Measurements from ENCODE around the gene ANAPC16.
"Not testable (repeated sequence)": the region's sequence is repeated elsewhere in the genome, so short reads cannot be mapped to it uniquely, and the experiment has no call there.

The ANAPC16 gene

GRCh38 chr10:72211381-72211780 is 4.4 kb upstream of the ANAPC16 start:
- H3K27me3 ChIP-seq (ENCODE audit: control insufficient read depth, insufficient read depth, low read length); H3K4me1 ChIP-seq (ENCODE audit: control insufficient read depth, insufficient read depth, low read length); H3K27ac ChIP-seq (ENCODE audit: low read depth, low read length); H3K9me3 ChIP-seq (ENCODE audit: control insufficient read depth, insufficient read depth, low read depth, low read length); H3K9ac ChIP-seq (ENCODE audit: low read length); H3K4me3 ChIP-seq (ENCODE audit: low read depth, low read length): not testable (repeated sequence)
- H3K36me3 ChIP-seq (ENCODE audit: control insufficient read depth, insufficient read depth, low read length) = peaks cover 40% of the 10 kb centered on the region

- not testable (repeated sequence) for H3K9ac ChIP-seq (ENCODE audit: low read length); H3K4me1 ChIP-seq (ENCODE audit: control insufficient read depth, insufficient read depth, low read length); H3K27ac ChIP-seq (ENCODE audit: low read depth, low read length); H3K27me3 ChIP-seq (ENCODE audit: control insufficient read depth, insufficient read depth, low read length); H3K4me3 ChIP-seq (ENCODE audit: low read depth, low read length); H3K9me3 ChIP-seq (ENCODE audit: control insufficient read depth, insufficient read depth, low read depth, low read length)
- H3K36me3 ChIP-seq (ENCODE audit: control insufficient read depth, insufficient read depth, low read length) = peaks cover 36% of the 10 kb centered on the region
These were observed 4.0 kb upstream of the ANAPC16 start for GRCh38 chr10:72211832-72212231.

GRCh38 chr10:72218325-72218724 is 2.5 kb downstream of the ANAPC16 start:
- Histone ChIP-seq H3K27me3 (ENCODE audit: control insufficient read depth, insufficient read depth, low read length) (no peaks in the 10 kb centered on the region), H3K9me3 (ENCODE audit: control insufficient read depth, insufficient read depth, low read depth, low read length) (no peaks in the 10 kb centered on the region), H3K9ac (ENCODE audit: low read length) (no peak overlapping the region), H3K4me3 (ENCODE audit: low read depth, low read length) (no peak overlapping the region), H3K4me1 (ENCODE audit: control insufficient read depth, insufficient read depth, low read length) (peaks cover 8% of the 10 kb centered on the region; the same call in 1 of the 2 replicates), H3K36me3 (ENCODE audit: control insufficient read depth, insufficient read depth, low read length) (peaks cover 12% of the 10 kb centered on the region), H3K27ac (ENCODE audit: low read depth, low read length) (no peak overlapping the region)

- H3K9ac ChIP-seq (ENCODE audit: low read length) = no peak overlapping the region
- H3K27me3 ChIP-seq (ENCODE audit: control insufficient read depth, insufficient read depth, low read length) = no peaks in the 10 kb centered on the region
- peaks cover 15% of the 10 kb centered on the region for H3K36me3 ChIP-seq (ENCODE audit: control insufficient read depth, insufficient read depth, low read length)
- peaks cover 8% of the 10 kb centered on the region; the same call in 1 of the 2 replicates for H3K4me1 ChIP-seq (ENCODE audit: control insufficient read depth, insufficient read depth, low read length)
- no peaks in the 10 kb centered on the region for H3K9me3 ChIP-seq (ENCODE audit: control insufficient read depth, insufficient read depth, low read depth, low read length)
- H3K27ac ChIP-seq (ENCODE audit: low read depth, low read length) = no peak overlapping the region
- H3K4me3 ChIP-seq (ENCODE audit: low read depth, low read length) = no peak overlapping the region
These were observed 2.9 kb downstream of the ANAPC16 start for GRCh38 chr10:72218726-72219125.

- Histone ChIP-seq H3K9me3 (ENCODE audit: control insufficient read depth, insufficient read depth, low read depth, low read length) (no peaks in the 10 kb centered on the region), H3K4me1 (ENCODE audit: control insufficient read depth, insufficient read depth, low read length) (peaks cover 8% of the 10 kb centered on the region; the same call in 1 of the 2 replicates), H3K27me3 (ENCODE audit: control insufficient read depth, insufficient read depth, low read length) (no peaks in the 10 kb centered on the region), H3K9ac (ENCODE audit: low read length) (no peak overlapping the region), H3K36me3 (ENCODE audit: control insufficient read depth, insufficient read depth, low read length) (peaks cover 20% of the 10 kb centered on the region), H3K4me3 (ENCODE audit: low read depth, low read length) (no peak overlapping the region), H3K27ac (ENCODE audit: low read depth, low read length) (no peak overlapping the region)
These were observed 3.5 kb downstream of the ANAPC16 start for GRCh38 chr10:72219235-72219814.

- Histone ChIP-seq H3K4me1 (ENCODE audit: control insufficient read depth, insufficient read depth, low read length) (peaks cover 5% of the 10 kb centered on the region; the same call in 1 of the 2 replicates), H3K9me3 (ENCODE audit: control insufficient read depth, insufficient read depth, low read depth, low read length) (no peaks in the 10 kb centered on the region), H3K27me3 (ENCODE audit: control insufficient read depth, insufficient read depth, low read length) (no peaks in the 10 kb centered on the region), H3K36me3 (ENCODE audit: control insufficient read depth, insufficient read depth, low read length) (peaks cover 25% of the 10 kb centered on the region), H3K4me3 (ENCODE audit: low read depth, low read length) (no peak overlapping the region), H3K9ac (ENCODE audit: low read length) (no peak overlapping the region), H3K27ac (ENCODE audit: low read depth, low read length) (no peak overlapping the region)
These were observed 4.8 kb downstream of the ANAPC16 start for GRCh38 chr10:72220637-72221036.

GRCh38 chr10:72221278-72221677 is 5.5 kb downstream of the ANAPC16 start:
- H3K4me1 ChIP-seq (ENCODE audit: control insufficient read depth, insufficient read depth, low read length) = peaks cover 5% of the 10 kb centered on the region; the same call in 1 of the 2 replicates
- no peak overlapping the region for H3K4me3 ChIP-seq (ENCODE audit: low read depth, low read length)
- no peaks in the 10 kb centered on the region for H3K9me3 ChIP-seq (ENCODE audit: control insufficient read depth, insufficient read depth, low read depth, low read length)
- H3K9ac ChIP-seq (ENCODE audit: low read length) = no peak overlapping the region
- no peak overlapping the region for H3K27ac ChIP-seq (ENCODE audit: low read depth, low read length)
- no peaks in the 10 kb centered on the region for H3K27me3 ChIP-seq (ENCODE audit: control insufficient read depth, insufficient read depth, low read length)
- H3K36me3 ChIP-seq (ENCODE audit: control insufficient read depth, insufficient read depth, low read length) = peaks cover 25% of the 10 kb centered on the region

GRCh38 chr10:72223743-72224101 is 7.9 kb downstream of the ANAPC16 start:
- Histone ChIP-seq H3K9ac (ENCODE audit: low read length) (no peak overlapping the region), H3K27me3 (ENCODE audit: control insufficient read depth, insufficient read depth, low read length) (no peaks in the 10 kb centered on the region)

GRCh38 chr10:72224191-72224590 is 8.4 kb downstream of the ANAPC16 start:
- H3K27me3 ChIP-seq (ENCODE audit: control insufficient read depth, insufficient read depth, low read length); H3K27ac ChIP-seq (ENCODE audit: low read depth, low read length); H3K9ac ChIP-seq (ENCODE audit: low read length); H3K4me3 ChIP-seq (ENCODE audit: low read depth, low read length); H3K9me3 ChIP-seq (ENCODE audit: control insufficient read depth, insufficient read depth, low read depth, low read length): not testable (repeated sequence)
- H3K36me3 ChIP-seq (ENCODE audit: control insufficient read depth, insufficient read depth, low read length) = peaks cover 25% of the 10 kb centered on the region
- peaks cover 11% of the 10 kb centered on the region for H3K4me1 ChIP-seq (ENCODE audit: control insufficient read depth, insufficient read depth, low read length)

More at GRCh38 chr10:72223743-72224101, 7.9 kb downstream of the ANAPC16 start:
- Histone ChIP-seq H3K36me3 (ENCODE audit: control insufficient read depth, insufficient read depth, low read length) (peaks cover 25% of the 10 kb centered on the region), H3K9me3 (ENCODE audit: control insufficient read depth, insufficient read depth, low read depth, low read length) (no peaks in the 10 kb centered on the region), H3K4me3 (ENCODE audit: low read depth, low read length) (no peak overlapping the region), H3K27ac (ENCODE audit: low read depth, low read length) (no peak overlapping the region), H3K4me1 (ENCODE audit: control insufficient read depth, insufficient read depth, low read length) (peaks cover 9% of the 10 kb centered on the region)

- no peak overlapping the region for H3K4me3 ChIP-seq (ENCODE audit: low read depth, low read length)
- no peak overlapping the region for H3K9ac ChIP-seq (ENCODE audit: low read length)
- no peaks in the 10 kb centered on the region for H3K9me3 ChIP-seq (ENCODE audit: control insufficient read depth, insufficient read depth, low read depth, low read length)
- peaks cover 14% of the 10 kb centered on the region for H3K4me1 ChIP-seq (ENCODE audit: control insufficient read depth, insufficient read depth, low read length)
- H3K36me3 ChIP-seq (ENCODE audit: control insufficient read depth, insufficient read depth, low read length) = peaks cover 32% of the 10 kb centered on the region
- H3K27ac ChIP-seq (ENCODE audit: low read depth, low read length) = no peak overlapping the region
- no peaks in the 10 kb centered on the region for H3K27me3 ChIP-seq (ENCODE audit: control insufficient read depth, insufficient read depth, low read length)
These were observed 10.7 kb downstream of the ANAPC16 start for GRCh38 chr10:72226418-72227027.

GRCh38 chr10:72227826-72228225 is 12.0 kb downstream of the ANAPC16 start:
- Histone ChIP-seq H3K9ac (ENCODE audit: low read length) (no peak overlapping the region), H3K4me3 (ENCODE audit: low read depth, low read length) (no peak overlapping the region), H3K27ac (ENCODE audit: low read depth, low read length) (no peak overlapping the region), H3K9me3 (ENCODE audit: control insufficient read depth, insufficient read depth, low read depth, low read length) (no peaks in the 10 kb centered on the region), H3K27me3 (ENCODE audit: control insufficient read depth, insufficient read depth, low read length) (no peaks in the 10 kb centered on the region), H3K4me1 (ENCODE audit: control insufficient read depth, insufficient read depth, low read length) (peaks cover 14% of the 10 kb centered on the region), H3K36me3 (ENCODE audit: control insufficient read depth, insufficient read depth, low read length) (peaks cover 35% of the 10 kb centered on the region)
